ENCODE data around the gene SVBP. TPM values are rescaled to one million over a fixed set of nuclear protein-coding genes. Genes with fewer than 3 reads are reported as not detected.

Gene SVBP
- total and polyA plus RNA-seq, 2 of the 8 experiments (the other 6 are each of a cell fraction or from before 2014, with no cell fraction given): 29.7 to 30.2 TPM

DNA sequence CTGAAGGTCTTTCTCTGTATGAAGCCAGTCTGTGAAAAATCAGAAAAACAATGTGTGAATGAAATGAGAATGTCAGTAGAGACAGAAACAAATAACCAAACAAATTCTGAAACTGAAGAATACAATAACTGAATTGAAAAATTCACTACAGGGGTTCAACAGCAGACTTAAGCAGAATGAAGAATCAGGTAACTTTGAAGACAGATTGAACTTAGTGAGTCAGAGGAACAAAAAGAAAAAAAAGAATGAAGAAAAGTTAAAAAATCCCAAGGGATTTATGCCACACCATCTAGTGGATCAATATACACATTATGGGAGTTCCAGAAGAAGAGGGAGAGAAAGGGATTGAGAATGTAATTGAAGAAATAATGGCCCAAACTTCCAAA, 43.8 kb upstream of the SVBP start:
- Histone ChIP-seq H3K56ac (replicated peaks; ENCODE audit: insufficient read length, low read depth, low read length) (no peak overlapping the region), H4K5ac (ENCODE audit: insufficient read length, low read depth, low read length) (no peak overlapping the region), H3K23ac (ENCODE audit: insufficient read length) (no peak overlapping the region), H3K23me2 (ENCODE audit: low read depth, low read length) (peaks cover 2% of the 10 kb centered on the region; the same call in 1 of the 2 replicates), H3K14ac (ENCODE audit: insufficient read length) (no peak overlapping the region), H3K18ac (ENCODE audit: extremely low read depth, low read length) (no peak overlapping the region), H2AK5ac (ENCODE audit: low read depth, low read length) (no peak overlapping the region), H2AFZ (ENCODE audit: low read length) (no peak overlapping the region), H4K8ac (ENCODE audit: extremely low read depth, insufficient read depth, low read length) (no peak overlapping the region), H3K79me1 (ENCODE audit: low read depth, low read length) (no peaks in the 10 kb centered on the region), H3K9ac (replicated peaks in 1 of 4; ENCODE audit: extremely low read depth in 1 of 4, low read depth in 3 of 4, low read length in 3 of 4) (no peak overlapping the region), H2BK15ac (ENCODE audit: low read length) (no peak overlapping the region), H2BK12ac (ENCODE audit: low read depth, low read length) (no peak overlapping the region), H3K4me2 (ENCODE audit: insufficient read depth in 1 of 2, low read depth in 2 of 2, low read length in 2 of 2) (no peak overlapping the region), H4K91ac (replicated peaks; ENCODE audit: insufficient read length, low read length) (no peak overlapping the region), H3K36me3 (ENCODE audit: control insufficient read depth in 2 of 4, insufficient read depth in 4 of 4, low read length in 3 of 4) (no peaks in the 10 kb centered on the region), H4K20me1 (replicated peaks in 1 of 2; ENCODE audit: control insufficient read depth in 1 of 2, insufficient read depth in 2 of 2, low read length in 2 of 2) (no peaks in the 10 kb centered on the region), H3K9me3 (ENCODE audit: insufficient read depth in 2 of 2, low read depth in 1 of 2, low read length in 1 of 2) (peaks cover 0 to 10% of the 10 kb centered on the region in 2 experiments; a peak in 1 of 4 replicates), H3K4me1 (replicated peaks in 1 of 4; ENCODE audit: control insufficient read depth in 3 of 4, insufficient read depth in 4 of 4, low read length in 3 of 4) (no peaks in the 10 kb centered on the region), H3K4ac (replicated peaks; ENCODE audit: insufficient read length, low read depth, low read length) (no peak overlapping the region), H3K4me3 (ENCODE audit: extremely low read depth in 1 of 4, insufficient read depth in 2 of 4, low read depth in 3 of 4, low read length in 4 of 4) (no peak overlapping the region), H3K27ac (ENCODE audit: low read depth, low read length) (no peak overlapping the region), H3K27me3 (replicated peaks in 1 of 4; ENCODE audit: control insufficient read depth in 3 of 4, extremely low read depth in 1 of 4, insufficient read depth in 3 of 4, low read length in 3 of 4) (no peaks in the 10 kb centered on the region), H3K79me2 (ENCODE audit: control insufficient read depth in 1 of 2, insufficient read depth in 2 of 2, low read length in 2 of 2) (no peaks in the 10 kb centered on the region), H2BK5ac (ENCODE audit: low read depth, low read length) (no peak overlapping the region), H2BK20ac (ENCODE audit: low read length) (no peak overlapping the region), H2BK120ac (replicated peaks; ENCODE audit: low read depth, low read length) (no peak overlapping the region)
- DNase-seq (ENCODE audit: low read depth in 1 of 2, low spot score in 2 of 2): no peak
- TF ChIP-seq POLR2AphosphoS5 (IDR thresholded peaks at IDR 0.05; ENCODE audit: low read depth, low read length): no peak
- no peak for TF ChIP-seq SUZ12 (IDR thresholded peaks at IDR 0.05; ENCODE audit: low read length)
- no peak for TF ChIP-seq RNF2 (IDR thresholded peaks at IDR 0.05; ENCODE audit: borderline replicate concordance, low read depth, low read length, missing control alignments, poor library complexity, severe bottlenecking)
- TF ChIP-seq TAF7 (optimal IDR thresholded peaks at IDR 0.05; ENCODE audit: borderline replicate concordance, low read depth, low read length): no peak
- FAIRE-seq: no peak
- ChIA-PET CTCF (ENCODE audit: partially characterized antibody) (interaction anchor here (0.9 to 3.3 kb wide), 4 partner anchors 27 to 214 kb away, joined by 3 to 8 read pairs (median 6); no protein-coding TSS in a partner anchor), POLR2A (ENCODE audit: partially characterized antibody) (interaction anchor here (1.0 to 1.8 kb wide), 3 partner anchors 8 to 27 kb away, joined by 3 to 4 read pairs (median 4); no protein-coding TSS in a partner anchor)

Measured in H1 (cell line).